ENCODE data around the gene PRKN.

DNA sequence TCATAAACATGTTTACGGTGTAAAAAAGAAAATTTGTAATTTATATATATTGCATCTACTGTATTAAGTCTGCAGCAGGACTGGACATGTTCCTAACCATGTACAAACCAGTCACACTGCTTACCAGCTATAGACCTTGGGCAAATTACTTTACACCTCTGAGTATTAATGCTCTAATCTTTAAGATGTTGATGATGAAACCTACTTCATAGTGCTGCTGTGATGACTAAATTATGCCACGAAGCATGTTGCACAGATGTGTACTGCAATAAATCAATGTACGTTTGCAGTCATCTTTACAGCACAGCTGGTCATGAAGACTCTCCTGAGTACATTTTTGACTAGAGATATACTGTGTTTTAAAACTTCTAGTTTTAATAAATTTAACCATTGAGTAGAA, 42.6 kb downstream of the PRKN start:
- TF ChIP-seq, protein P1, sequence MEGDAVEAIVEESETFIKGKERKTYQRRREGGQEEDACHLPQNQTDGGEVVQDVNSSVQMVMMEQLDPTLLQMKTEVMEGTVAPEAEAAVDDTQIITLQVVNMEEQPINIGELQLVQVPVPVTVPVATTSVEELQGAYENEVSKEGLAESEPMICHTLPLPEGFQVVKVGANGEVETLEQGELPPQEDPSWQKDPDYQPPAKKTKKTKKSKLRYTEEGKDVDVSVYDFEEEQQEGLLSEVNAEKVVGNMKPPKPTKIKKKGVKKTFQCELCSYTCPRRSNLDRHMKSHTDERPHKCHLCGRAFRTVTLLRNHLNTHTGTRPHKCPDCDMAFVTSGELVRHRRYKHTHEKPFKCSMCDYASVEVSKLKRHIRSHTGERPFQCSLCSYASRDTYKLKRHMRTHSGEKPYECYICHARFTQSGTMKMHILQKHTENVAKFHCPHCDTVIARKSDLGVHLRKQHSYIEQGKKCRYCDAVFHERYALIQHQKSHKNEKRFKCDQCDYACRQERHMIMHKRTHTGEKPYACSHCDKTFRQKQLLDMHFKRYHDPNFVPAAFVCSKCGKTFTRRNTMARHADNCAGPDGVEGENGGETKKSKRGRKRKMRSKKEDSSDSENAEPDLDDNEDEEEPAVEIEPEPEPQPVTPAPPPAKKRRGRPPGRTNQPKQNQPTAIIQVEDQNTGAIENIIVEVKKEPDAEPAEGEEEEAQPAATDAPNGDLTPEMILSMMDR (IDR thresholded peaks at IDR 0.05), result no peak
- TF ChIP-seq EP300 (IDR thresholded peaks at IDR 0.05), result no peak
